HepG2 (cell line): ENCODE results near the gene KLF6. TPM values are rescaled to one million over a fixed set of nuclear protein-coding genes. Genes with fewer than 3 reads are reported as not detected.

Source experiments
- ISX ChIP-seq: sonication (generic); formaldehyde crosslinking; conservative IDR thresholded peaks from 2 replicates; pipeline ENCODE4 v1.5.0; 2020; ENCODE audit warnings: missing genetic modification reagents
- KDM6A ChIP-seq: IDR thresholded peaks from 2 replicates; pipeline ENCODE4 v1.6.1; 2016; ENCODE audit warnings: low read depth
- NCOR1 ChIP-seq: fragments of 200-600 bp; sonication (generic); IDR thresholded peaks from 2 replicates; pipeline ENCODE4 v1.7.0; 2017; ENCODE audit warnings: antibody characterized with exemption, low read length, borderline replicate concordance
- PAX8 ChIP-seq: sonication (generic); formaldehyde crosslinking; IDR thresholded peaks from 2 replicates; pipeline ENCODE4 v1.8.0; 2022; ENCODE audit warnings: mild to moderate bottlenecking, missing genetic modification reagents, borderline replicate concordance
- PITX1 ChIP-seq: sonication (generic); formaldehyde crosslinking; IDR thresholded peaks from 2 replicates; pipeline ENCODE4 v1.5.1; 2020; ENCODE audit warnings: mild to moderate bottlenecking, missing genetic modification reagents
- RFX3 ChIP-seq: IDR thresholded peaks from 2 replicates; pipeline ENCODE4 v1.6.1; 2016; ENCODE audit warnings: missing biosample characterization, missing genetic modification reagents
- SMAD9 ChIP-seq: sonication (generic); formaldehyde crosslinking; IDR thresholded peaks from 2 replicates; pipeline ENCODE4 v1.5.1; 2020; ENCODE audit warnings: mild to moderate bottlenecking, missing genetic modification reagents
- SRY ChIP-seq: sonication (generic); formaldehyde crosslinking; IDR thresholded peaks from 2 replicates; pipeline ENCODE4 v1.8.0; 2022; ENCODE audit warnings: mild to moderate bottlenecking, missing genetic modification reagents
- ZNF143 ChIP-seq: sonication (generic); formaldehyde crosslinking; IDR thresholded peaks from 2 replicates; pipeline ENCODE4 v1.4.0; 2020; ENCODE audit warnings: missing genetic modification reagents
- ZNF850 ChIP-seq: sonication (generic); formaldehyde crosslinking; conservative IDR thresholded peaks from 2 replicates; pipeline ENCODE4 v1.9.0; 2021; ENCODE audit warnings: mild to moderate bottlenecking, missing genetic modification reagents
- ZNF879 ChIP-seq: sonication (generic); formaldehyde crosslinking; IDR thresholded peaks from 2 replicates; pipeline ENCODE4 v1.8.1; 2023; ENCODE audit warnings: missing genetic modification reagents
- polyA plus RNA-seq, 8 experiments: library from polyadenylated mRNA; depleted of rRNA in 3 of 8; stranded (reverse) in 7 of 8; unstranded in 1 of 8; fragments of >200 nt; fragmentation: Illumina TruSeq in 4 of 8; extraction: Trizol in 4 of 8; gene quantifications; 2 replicates each; pipeline versions ENCODE4 v1.2.1 to v1.2.3, GENCODE V29; 2011 to 2016; ENCODE audit warnings: low read depth in 4 of 8, missing spikeins in 1 of 8, mixed read lengths in 1 of 8; ENCODE audit not compliant: insufficient read depth in 1 of 8
- total RNA-seq, 5 experiments: library from RNA; depleted of rRNA; stranded (reverse); fragments of >200 nt; fragmentation: Illumina TruSeq; extraction: Trizol; gene quantifications; 2 replicates each; pipeline ENCODE4 v1.2.3, GENCODE V29; 2016; ENCODE audit warnings: low read depth in 1 of 5
- TF ChIP-seq, protein P1 (sequence below), 2 experiments: IDR thresholded peaks; 2 replicates each; pipeline ENCODE4 v1.6.1; 2011 to 2012; ENCODE audit warnings: low read length in 2 of 2, borderline replicate concordance in 1 of 2, low read depth in 1 of 2, mild to moderate bottlenecking in 1 of 2, moderate library complexity in 1 of 2
- TF ChIP-seq, protein P2 (sequence below), 2 experiments: fragments of 450-650 bp in 1 of 2; sonication (generic) in 1 of 2; formaldehyde crosslinking in 1 of 2; IDR thresholded peaks; 2 replicates each; pipeline versions ENCODE4 v1.6.1 to v1.8.0; 2016 to 2022; ENCODE audit warnings: antibody characterized with exemption in 1 of 2, mild to moderate bottlenecking in 1 of 2, missing genetic modification reagents in 1 of 2
- TF ChIP-seq, protein P3 (sequence below): sonication (generic); formaldehyde crosslinking; IDR thresholded peaks from 2 replicates; pipeline ENCODE4 v1.8.1; 2023; ENCODE audit warnings: mild to moderate bottlenecking, inconsistent platforms, moderate library complexity, missing genetic modification reagents, borderline replicate concordance

KLF6 gene
- total and polyA plus RNA-seq, 2 of the 13 experiments (the other 11 are each of a cell fraction or from before 2014, with no cell fraction given) = 27.0 to 71.9 TPM

GRCh38 chr10:3784510-3785250 lies at the start of gene KLF6 (continued):
- TF ChIP-seq, protein P1, sequence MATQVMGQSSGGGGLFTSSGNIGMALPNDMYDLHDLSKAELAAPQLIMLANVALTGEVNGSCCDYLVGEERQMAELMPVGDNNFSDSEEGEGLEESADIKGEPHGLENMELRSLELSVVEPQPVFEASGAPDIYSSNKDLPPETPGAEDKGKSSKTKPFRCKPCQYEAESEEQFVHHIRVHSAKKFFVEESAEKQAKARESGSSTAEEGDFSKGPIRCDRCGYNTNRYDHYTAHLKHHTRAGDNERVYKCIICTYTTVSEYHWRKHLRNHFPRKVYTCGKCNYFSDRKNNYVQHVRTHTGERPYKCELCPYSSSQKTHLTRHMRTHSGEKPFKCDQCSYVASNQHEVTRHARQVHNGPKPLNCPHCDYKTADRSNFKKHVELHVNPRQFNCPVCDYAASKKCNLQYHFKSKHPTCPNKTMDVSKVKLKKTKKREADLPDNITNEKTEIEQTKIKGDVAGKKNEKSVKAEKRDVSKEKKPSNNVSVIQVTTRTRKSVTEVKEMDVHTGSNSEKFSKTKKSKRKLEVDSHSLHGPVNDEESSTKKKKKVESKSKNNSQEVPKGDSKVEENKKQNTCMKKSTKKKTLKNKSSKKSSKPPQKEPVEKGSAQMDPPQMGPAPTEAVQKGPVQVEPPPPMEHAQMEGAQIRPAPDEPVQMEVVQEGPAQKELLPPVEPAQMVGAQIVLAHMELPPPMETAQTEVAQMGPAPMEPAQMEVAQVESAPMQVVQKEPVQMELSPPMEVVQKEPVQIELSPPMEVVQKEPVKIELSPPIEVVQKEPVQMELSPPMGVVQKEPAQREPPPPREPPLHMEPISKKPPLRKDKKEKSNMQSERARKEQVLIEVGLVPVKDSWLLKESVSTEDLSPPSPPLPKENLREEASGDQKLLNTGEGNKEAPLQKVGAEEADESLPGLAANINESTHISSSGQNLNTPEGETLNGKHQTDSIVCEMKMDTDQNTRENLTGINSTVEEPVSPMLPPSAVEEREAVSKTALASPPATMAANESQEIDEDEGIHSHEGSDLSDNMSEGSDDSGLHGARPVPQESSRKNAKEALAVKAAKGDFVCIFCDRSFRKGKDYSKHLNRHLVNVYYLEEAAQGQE (IDR thresholded peaks at IDR 0.05; ENCODE audit: borderline replicate concordance in 1 of 2, low read depth in 1 of 2, low read length in 2 of 2) = peak in 1 of 2 experiments; percentile 50; a peak in 1 of 4 replicates
- 0 out of 2 replicates have a peak, but pooled peaks have one; percentile 22 for TF ChIP-seq ZNF143 (CRISPR knock-in tag)
- no peak for TF ChIP-seq PAX8
- TF ChIP-seq KDM6A (CRISPR knock-in tag) = no peak
- no peak for TF ChIP-seq RFX3 (CRISPR knock-in tag)
- peak; percentile 40; the same call in 1 of the 2 replicates for TF ChIP-seq SRY (CRISPR knock-in tag)
- TF ChIP-seq ZNF850 (CRISPR knock-in tag) = no peak
- TF ChIP-seq NCOR1 = no peak; the same call in 1 of the 2 replicates
- TF ChIP-seq, protein P2, sequence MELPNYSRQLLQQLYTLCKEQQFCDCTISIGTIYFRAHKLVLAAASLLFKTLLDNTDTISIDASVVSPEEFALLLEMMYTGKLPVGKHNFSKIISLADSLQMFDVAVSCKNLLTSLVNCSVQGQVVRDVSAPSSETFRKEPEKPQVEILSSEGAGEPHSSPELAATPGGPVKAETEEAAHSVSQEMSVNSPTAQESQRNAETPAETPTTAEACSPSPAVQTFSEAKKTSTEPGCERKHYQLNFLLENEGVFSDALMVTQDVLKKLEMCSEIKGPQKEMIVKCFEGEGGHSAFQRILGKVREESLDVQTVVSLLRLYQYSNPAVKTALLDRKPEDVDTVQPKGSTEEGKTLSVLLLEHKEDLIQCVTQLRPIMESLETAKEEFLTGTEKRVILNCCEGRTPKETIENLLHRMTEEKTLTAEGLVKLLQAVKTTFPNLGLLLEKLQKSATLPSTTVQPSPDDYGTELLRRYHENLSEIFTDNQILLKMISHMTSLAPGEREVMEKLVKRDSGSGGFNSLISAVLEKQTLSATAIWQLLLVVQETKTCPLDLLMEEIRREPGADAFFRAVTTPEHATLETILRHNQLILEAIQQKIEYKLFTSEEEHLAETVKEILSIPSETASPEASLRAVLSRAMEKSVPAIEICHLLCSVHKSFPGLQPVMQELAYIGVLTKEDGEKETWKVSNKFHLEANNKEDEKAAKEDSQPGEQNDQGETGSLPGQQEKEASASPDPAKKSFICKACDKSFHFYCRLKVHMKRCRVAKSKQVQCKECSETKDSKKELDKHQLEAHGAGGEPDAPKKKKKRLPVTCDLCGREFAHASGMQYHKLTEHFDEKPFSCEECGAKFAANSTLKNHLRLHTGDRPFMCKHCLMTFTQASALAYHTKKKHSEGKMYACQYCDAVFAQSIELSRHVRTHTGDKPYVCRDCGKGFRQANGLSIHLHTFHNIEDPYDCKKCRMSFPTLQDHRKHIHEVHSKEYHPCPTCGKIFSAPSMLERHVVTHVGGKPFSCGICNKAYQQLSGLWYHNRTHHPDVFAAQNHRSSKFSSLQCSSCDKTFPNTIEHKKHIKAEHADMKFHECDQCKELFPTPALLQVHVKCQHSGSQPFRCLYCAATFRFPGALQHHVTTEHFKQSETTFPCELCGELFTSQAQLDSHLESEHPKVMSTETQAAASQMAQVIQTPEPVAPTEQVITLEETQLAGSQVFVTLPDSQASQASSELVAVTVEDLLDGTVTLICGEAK (IDR thresholded peaks at IDR 0.05) = no peak
- TF ChIP-seq, protein P2 (CRISPR knock-in tag; IDR thresholded peaks at IDR 0.05) = peak; percentile 59; the same call in 1 of the 2 replicates
- TF ChIP-seq PITX1 (CRISPR knock-in tag) = no peak
- TF ChIP-seq, protein P3, sequence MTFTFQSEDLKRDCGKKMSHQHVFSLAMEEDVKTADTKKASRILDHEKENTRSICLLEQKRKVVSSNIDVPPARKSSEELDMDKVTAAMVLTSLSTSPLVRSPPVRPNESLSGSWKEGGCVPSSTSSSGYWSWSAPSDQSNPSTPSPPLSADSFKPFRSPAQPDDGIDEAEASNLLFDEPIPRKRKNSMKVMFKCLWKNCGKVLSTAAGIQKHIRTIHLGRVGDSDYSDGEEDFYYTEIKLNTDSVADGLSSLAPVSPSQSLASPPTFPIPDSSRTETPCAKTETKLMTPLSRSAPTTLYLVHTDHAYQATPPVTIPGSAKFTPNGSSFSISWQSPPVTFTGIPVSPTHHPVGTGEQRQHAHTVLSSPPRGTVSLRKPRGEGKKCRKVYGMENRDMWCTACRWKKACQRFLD (CRISPR knock-in tag) = peak; percentile 67
- TF ChIP-seq ISX (CRISPR knock-in tag) = no peak
- TF ChIP-seq ZNF879 (CRISPR knock-in tag) = 0 out of 2 replicates have a peak, but pooled peaks have one; percentile 60
- TF ChIP-seq SMAD9 (CRISPR knock-in tag) = no peak
